AG10803 (cell line): ENCODE results near the gene FOXA2.

ENCODE experiments used
- DNase-seq: peaks from one replicate; pipeline ENCODE4 v3.0.0; 2010; ENCODE audit warnings: low read depth
- H3K4me3 ChIP-seq: 2 replicates; pipeline ENCODE4 v1.5.1; 2011; ENCODE audit warnings: mild to moderate bottlenecking, low read length, control low read depth
- TF ChIP-seq, protein P1 (sequence below): conservative IDR thresholded peaks from 2 replicates; pipeline ENCODE4 v1.5.1; 2011; ENCODE audit warnings: mild to moderate bottlenecking, low read length, control low read depth, inconsistent platforms

FOXA2 gene

GRCh38 chr20:22619806-22620205 lies 35.4 kb upstream of the FOXA2 start:
- TF ChIP-seq, protein P1, sequence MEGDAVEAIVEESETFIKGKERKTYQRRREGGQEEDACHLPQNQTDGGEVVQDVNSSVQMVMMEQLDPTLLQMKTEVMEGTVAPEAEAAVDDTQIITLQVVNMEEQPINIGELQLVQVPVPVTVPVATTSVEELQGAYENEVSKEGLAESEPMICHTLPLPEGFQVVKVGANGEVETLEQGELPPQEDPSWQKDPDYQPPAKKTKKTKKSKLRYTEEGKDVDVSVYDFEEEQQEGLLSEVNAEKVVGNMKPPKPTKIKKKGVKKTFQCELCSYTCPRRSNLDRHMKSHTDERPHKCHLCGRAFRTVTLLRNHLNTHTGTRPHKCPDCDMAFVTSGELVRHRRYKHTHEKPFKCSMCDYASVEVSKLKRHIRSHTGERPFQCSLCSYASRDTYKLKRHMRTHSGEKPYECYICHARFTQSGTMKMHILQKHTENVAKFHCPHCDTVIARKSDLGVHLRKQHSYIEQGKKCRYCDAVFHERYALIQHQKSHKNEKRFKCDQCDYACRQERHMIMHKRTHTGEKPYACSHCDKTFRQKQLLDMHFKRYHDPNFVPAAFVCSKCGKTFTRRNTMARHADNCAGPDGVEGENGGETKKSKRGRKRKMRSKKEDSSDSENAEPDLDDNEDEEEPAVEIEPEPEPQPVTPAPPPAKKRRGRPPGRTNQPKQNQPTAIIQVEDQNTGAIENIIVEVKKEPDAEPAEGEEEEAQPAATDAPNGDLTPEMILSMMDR = no peak

DNA sequence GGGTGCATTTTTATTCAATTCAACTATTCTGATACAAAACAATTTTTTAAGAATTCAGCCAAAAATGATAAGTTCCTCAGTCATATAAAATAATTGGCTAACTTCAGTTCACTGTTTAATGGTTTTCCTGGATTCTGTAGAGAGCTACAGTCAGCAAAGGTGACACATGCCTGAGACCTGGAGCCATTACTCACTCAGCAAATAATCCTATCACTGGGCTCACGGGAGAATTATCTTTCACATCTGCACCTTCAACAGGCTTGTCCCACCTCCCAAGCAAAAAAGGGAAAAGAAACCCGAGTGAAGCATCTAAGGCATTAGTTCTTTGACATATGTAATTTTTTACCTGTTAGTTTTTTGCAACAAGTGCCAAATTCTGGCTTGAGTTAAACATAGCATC lies 34.9 kb upstream of the FOXA2 start:
- H3K4me3 ChIP-seq = no peak overlapping the region
- TF ChIP-seq, protein P1 = no peak
- DNase-seq = no peak

More at GRCh38 chr20:22619806-22620205, 35.4 kb upstream of the FOXA2 start:
- no peak overlapping the region for H3K4me3 ChIP-seq
- no peak for DNase-seq

- TF ChIP-seq, protein P1 = no peak
- H3K4me3 ChIP-seq = no peak overlapping the region
- no peak for DNase-seq
Measured at GRCh38 chr20:22617160-22617559, 32.8 kb upstream of the FOXA2 start.

GRCh38 chr20:22616551-22616950 lies 32.2 kb upstream of the FOXA2 start:
- TF ChIP-seq, protein P1 = no peak
- no peak overlapping the region for H3K4me3 ChIP-seq
- DNase-seq = no peak

DNA sequence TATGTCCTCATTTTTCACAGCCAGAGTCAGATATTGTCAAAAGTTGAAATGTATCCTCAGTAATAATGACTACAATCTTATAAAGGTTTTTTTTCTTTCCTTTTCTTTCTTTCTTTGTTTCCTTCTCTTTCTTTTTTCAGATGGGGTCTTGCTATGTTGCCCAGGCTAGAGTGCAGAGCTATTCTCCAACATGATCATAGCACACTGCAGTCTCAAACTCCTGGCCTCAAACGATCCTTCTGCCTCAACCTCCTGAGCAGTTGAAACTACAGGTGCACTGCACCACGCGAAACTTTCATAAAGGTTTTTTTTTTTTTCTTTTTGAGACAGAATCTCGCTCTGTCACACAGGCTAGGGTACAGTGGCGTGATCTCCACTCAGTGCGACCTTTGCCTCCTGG lies 31.1 kb upstream of the FOXA2 start:
- DNase-seq = no peak
- H3K4me3 ChIP-seq = no peak overlapping the region
- TF ChIP-seq, protein P1 = no peak

- H3K4me3 ChIP-seq = no peak overlapping the region
- TF ChIP-seq, protein P1 = no peak
- DNase-seq = no peak
Measured at GRCh38 chr20:22611636-22612035, 27.3 kb upstream of the FOXA2 start.

- no peak overlapping the region for H3K4me3 ChIP-seq
- TF ChIP-seq, protein P1 = no peak
- no peak for DNase-seq
Measured at GRCh38 chr20:22607695-22608094, 23.3 kb upstream of the FOXA2 start.
